ENCODE measurements around the gene B4GAT1.

DNA sequence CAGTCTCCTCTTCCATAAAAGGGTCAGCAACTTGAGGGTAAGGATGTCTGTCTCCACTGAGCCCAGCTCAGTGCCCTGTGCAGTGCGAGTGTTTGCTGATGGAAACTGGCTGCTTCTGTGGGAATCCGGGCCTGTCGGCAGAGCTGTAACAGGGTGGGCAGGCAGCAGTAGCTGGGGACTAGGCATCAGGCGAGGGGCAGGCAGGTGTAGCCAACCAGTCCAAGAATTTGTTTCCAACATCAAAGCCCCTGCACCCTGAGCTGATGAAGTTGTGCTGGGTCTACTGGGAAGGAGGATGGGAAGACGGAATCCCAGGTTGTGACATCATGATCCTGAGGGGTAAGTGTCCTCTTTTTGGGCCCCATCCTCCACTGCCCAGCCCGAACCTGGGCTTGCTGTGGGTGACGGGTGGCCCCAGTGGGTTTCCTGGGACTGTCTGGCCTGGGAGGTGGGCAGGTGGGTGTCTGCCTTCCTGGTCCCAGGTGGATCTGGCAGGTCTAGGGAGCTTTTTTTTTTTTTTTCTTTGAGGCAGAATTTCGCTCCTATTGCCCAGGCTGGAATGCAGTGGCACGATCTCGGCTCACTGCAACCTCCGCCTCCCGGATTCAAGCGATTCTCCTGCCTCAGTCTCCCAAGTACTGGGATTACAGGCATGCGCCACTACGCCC lies 13.1 kb upstream of the B4GAT1 start:
- TF ChIP-seq, protein P1, sequence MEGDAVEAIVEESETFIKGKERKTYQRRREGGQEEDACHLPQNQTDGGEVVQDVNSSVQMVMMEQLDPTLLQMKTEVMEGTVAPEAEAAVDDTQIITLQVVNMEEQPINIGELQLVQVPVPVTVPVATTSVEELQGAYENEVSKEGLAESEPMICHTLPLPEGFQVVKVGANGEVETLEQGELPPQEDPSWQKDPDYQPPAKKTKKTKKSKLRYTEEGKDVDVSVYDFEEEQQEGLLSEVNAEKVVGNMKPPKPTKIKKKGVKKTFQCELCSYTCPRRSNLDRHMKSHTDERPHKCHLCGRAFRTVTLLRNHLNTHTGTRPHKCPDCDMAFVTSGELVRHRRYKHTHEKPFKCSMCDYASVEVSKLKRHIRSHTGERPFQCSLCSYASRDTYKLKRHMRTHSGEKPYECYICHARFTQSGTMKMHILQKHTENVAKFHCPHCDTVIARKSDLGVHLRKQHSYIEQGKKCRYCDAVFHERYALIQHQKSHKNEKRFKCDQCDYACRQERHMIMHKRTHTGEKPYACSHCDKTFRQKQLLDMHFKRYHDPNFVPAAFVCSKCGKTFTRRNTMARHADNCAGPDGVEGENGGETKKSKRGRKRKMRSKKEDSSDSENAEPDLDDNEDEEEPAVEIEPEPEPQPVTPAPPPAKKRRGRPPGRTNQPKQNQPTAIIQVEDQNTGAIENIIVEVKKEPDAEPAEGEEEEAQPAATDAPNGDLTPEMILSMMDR (IDR thresholded peaks at IDR 0.05; ENCODE audit: low read length): no peak
- TF ChIP-seq EZH2 (IDR thresholded peaks at IDR 0.05; ENCODE audit: borderline replicate concordance, low read length): no peak
